ENCODE results near the gene GALNT7.
"Not testable (repeated sequence)": the region's sequence is repeated elsewhere in the genome, so short reads cannot be mapped to it uniquely, and the experiment has no call there.

The GALNT7 gene

DNA sequence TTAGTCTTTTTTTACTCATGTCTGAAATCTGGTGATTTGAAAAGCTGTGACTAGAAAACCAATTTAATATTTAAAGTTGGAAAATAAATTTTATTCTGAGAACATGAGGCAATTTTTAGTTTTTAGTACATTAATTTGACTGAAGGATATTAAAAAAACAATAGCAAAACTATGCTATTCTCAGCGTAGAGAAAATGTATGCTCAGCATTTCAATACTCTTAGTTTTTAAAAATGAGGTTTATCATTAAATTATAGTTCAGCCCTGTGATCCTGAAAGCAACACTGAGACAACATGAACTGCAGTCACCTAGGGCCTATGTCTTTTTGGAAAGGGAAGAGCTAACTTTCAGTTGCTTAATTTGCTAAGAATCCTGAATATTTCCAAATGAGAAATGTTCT lies 9.5 kb downstream of the GALNT7 start:
- Histone ChIP-seq H3K27ac (no peak overlapping the region), H3K36me3 (ENCODE audit: insufficient read depth) (no peaks in the 10 kb centered on the region), H4K20me1 (ENCODE audit: insufficient read depth) (no peaks in the 10 kb centered on the region), H3K4me2 (no peak overlapping the region), H3K4me1 (ENCODE audit: low read depth, poor library complexity, severe bottlenecking) (peaks cover 31% of the 10 kb centered on the region), H2AFZ (ENCODE audit: low read depth) (no peak overlapping the region), H3K79me2 (ENCODE audit: insufficient read depth, low read depth) (peaks cover 98% of the 10 kb centered on the region), H3K9ac (no peak overlapping the region), H3K4me3 (IDR thresholded peaks at IDR 0.05; ENCODE audit: insufficient read depth, low read depth, low read length) (no peak overlapping the region), H3K27me3 (ENCODE audit: insufficient read depth, low read depth) (no peaks in the 10 kb centered on the region)
- TF ChIP-seq, protein P1, sequence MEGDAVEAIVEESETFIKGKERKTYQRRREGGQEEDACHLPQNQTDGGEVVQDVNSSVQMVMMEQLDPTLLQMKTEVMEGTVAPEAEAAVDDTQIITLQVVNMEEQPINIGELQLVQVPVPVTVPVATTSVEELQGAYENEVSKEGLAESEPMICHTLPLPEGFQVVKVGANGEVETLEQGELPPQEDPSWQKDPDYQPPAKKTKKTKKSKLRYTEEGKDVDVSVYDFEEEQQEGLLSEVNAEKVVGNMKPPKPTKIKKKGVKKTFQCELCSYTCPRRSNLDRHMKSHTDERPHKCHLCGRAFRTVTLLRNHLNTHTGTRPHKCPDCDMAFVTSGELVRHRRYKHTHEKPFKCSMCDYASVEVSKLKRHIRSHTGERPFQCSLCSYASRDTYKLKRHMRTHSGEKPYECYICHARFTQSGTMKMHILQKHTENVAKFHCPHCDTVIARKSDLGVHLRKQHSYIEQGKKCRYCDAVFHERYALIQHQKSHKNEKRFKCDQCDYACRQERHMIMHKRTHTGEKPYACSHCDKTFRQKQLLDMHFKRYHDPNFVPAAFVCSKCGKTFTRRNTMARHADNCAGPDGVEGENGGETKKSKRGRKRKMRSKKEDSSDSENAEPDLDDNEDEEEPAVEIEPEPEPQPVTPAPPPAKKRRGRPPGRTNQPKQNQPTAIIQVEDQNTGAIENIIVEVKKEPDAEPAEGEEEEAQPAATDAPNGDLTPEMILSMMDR (conservative IDR thresholded peaks at IDR 0.05; ENCODE audit: low read depth, low read length): no peak

DNA sequence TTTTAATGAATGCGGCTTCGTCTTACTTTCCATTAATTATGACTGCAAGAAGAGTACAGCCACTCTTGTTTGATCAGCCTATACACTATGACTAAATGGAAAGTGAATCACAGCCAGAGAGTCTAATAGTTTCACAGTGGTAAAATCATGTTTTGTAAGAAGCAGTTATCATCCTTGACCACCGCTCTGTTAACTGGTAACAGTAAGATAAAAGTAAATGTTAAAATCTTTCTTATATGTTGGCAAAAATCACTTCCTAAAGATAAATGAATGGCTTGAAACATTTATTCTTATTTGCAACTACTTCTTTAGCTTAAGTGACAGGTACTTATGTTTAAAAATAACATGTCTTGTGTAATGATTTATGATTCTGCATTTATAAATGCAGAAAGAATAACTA lies 13.2 kb downstream of the GALNT7 start:
- Histone ChIP-seq H4K20me1 (ENCODE audit: insufficient read depth) (no peaks in the 10 kb centered on the region), H3K4me3 (IDR thresholded peaks at IDR 0.05; ENCODE audit: insufficient read depth, low read depth, low read length) (no peak overlapping the region), H3K4me1 (ENCODE audit: low read depth, poor library complexity, severe bottlenecking) (peaks cover 37% of the 10 kb centered on the region), H2AFZ (ENCODE audit: low read depth) (no peak overlapping the region), H3K4me2 (no peak overlapping the region), H3K27ac (no peak overlapping the region), H3K79me2 (ENCODE audit: insufficient read depth, low read depth) (peaks cover 84% of the 10 kb centered on the region), H3K27me3 (ENCODE audit: insufficient read depth, low read depth) (no peaks in the 10 kb centered on the region), H3K9ac (no peak overlapping the region), H3K36me3 (ENCODE audit: insufficient read depth) (no peaks in the 10 kb centered on the region)
- TF ChIP-seq, protein P1 (conservative IDR thresholded peaks at IDR 0.05; ENCODE audit: low read depth, low read length): no peak

DNA sequence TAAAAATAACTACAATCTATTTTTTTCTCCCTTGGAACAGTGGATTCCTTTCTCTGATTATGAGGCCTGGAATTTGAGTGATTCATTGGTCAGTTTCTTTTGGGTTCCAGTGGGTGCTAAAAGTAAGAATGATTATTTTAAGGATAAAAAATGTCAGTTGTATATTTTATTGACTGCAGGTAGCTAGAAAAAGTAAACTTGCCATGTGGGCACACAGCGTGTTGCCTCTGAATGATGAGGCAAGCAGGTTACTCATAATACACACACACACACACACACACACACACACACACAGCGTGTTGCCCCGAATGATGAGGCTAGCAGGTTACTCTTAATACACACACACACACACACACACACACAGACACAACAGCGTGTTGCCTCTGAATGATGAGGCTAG lies 13.8 kb downstream of the GALNT7 start:
- Histone ChIP-seq H2AFZ (ENCODE audit: low read depth) (no peak overlapping the region), H3K79me2 (ENCODE audit: insufficient read depth, low read depth) (peaks cover 84% of the 10 kb centered on the region), H3K27me3 (ENCODE audit: insufficient read depth, low read depth) (no peaks in the 10 kb centered on the region), H3K9ac (no peak overlapping the region), H3K4me3 (IDR thresholded peaks at IDR 0.05; ENCODE audit: insufficient read depth, low read depth, low read length) (no peak overlapping the region), H3K4me1 (ENCODE audit: low read depth, poor library complexity, severe bottlenecking) (peaks cover 43% of the 10 kb centered on the region), H3K27ac (no peak overlapping the region), H4K20me1 (ENCODE audit: insufficient read depth) (0 out of 2 replicates have a peak, but pooled peaks cover under 1% of the 10 kb centered on the region), H3K36me3 (ENCODE audit: insufficient read depth) (no peaks in the 10 kb centered on the region), H3K4me2 (no peak overlapping the region)
- TF ChIP-seq, protein P1 (conservative IDR thresholded peaks at IDR 0.05; ENCODE audit: low read depth, low read length): no peak

DNA sequence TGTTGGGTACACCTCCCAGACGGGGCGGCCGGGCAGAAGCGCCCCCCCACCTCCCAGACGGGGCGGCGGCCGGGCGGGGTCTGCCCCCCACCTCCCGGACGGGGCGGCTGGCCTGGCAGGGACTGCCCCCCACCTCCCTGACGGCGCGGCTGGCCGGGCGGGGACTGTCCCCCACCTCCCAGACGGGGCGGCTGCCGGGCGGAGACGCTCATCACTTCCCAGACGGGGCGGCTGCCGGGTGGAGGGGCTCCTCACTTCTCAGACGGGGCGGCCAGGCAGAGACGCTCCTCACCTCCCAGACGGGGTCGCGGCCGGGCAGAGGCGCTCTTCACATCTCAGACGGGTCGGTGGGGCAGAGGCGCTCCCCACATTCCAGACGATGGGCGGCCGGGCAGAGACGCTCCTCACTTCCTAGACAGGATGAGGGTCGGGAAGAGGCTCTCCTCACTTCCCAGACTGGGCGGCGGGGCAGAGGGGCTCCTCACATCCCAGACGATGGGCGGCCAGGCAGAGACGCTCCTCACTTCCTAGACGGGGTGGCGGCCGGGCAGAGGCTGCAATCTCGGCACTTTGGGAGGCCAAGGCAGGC lies 15.1 kb downstream of the GALNT7 start:
- not testable (repeated sequence) for H3K27ac ChIP-seq; H3K36me3 ChIP-seq (ENCODE audit: insufficient read depth); H3K9ac ChIP-seq; H3K27me3 ChIP-seq (ENCODE audit: insufficient read depth, low read depth); H3K4me2 ChIP-seq; H3K4me3 ChIP-seq (IDR thresholded peaks at IDR 0.05; ENCODE audit: insufficient read depth, low read depth, low read length); H2AFZ ChIP-seq (ENCODE audit: low read depth); H4K20me1 ChIP-seq (ENCODE audit: insufficient read depth)
- peaks cover 50% of the 10 kb centered on the region for H3K4me1 ChIP-seq (ENCODE audit: low read depth, poor library complexity, severe bottlenecking)
- H3K79me2 ChIP-seq (ENCODE audit: insufficient read depth, low read depth): peaks cover 85% of the 10 kb centered on the region

DNA sequence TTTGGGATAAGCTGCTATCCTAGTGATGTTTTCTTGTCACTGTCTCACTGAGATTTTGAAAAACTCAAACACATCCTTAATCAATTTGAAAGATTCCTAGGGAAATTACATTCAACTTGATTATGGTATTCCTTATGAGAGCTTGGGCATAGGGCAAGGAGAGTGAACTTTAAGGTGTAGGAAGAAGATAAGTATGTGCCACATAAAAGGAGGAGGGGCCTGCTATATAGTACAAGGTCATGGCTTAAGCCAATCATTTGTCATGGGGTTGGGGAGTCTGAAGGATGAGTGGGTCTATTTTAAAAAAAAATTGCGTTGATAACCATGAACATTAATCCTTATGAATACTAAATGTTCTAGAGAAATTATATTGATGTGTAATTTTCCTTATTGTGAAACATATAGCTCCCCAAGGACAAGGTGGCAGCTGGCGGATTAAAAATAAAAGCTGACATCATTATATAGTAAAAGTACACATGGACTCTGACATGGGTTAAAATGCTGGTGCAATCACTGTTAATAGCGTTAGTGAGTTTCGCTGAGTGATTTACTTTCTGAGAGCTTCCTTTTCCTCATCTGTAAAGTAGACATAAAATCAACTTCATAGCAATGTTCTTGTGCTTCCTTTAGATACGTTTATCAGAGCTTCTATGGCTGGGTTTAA lies 17.4 kb downstream of the GALNT7 start:
- Histone ChIP-seq H3K9ac (no peak overlapping the region), H3K27me3 (ENCODE audit: insufficient read depth, low read depth) (no peaks in the 10 kb centered on the region), H4K20me1 (ENCODE audit: insufficient read depth) (0 out of 2 replicates have a peak, but pooled peaks cover 8% of the 10 kb centered on the region), H3K4me3 (IDR thresholded peaks at IDR 0.05; ENCODE audit: insufficient read depth, low read depth, low read length) (no peak overlapping the region), H3K4me2 (no peak overlapping the region), H2AFZ (ENCODE audit: low read depth) (no peak overlapping the region), H3K4me1 (ENCODE audit: low read depth, poor library complexity, severe bottlenecking) (peaks cover 66% of the 10 kb centered on the region), H3K79me2 (ENCODE audit: insufficient read depth, low read depth) (peaks cover 86% of the 10 kb centered on the region; the same call in 1 of the 2 replicates), H3K36me3 (ENCODE audit: insufficient read depth) (no peaks in the 10 kb centered on the region), H3K27ac (no peak overlapping the region)
- TF ChIP-seq, protein P1 (conservative IDR thresholded peaks at IDR 0.05; ENCODE audit: low read depth, low read length): no peak

Data from KMS-11 (cell line).